ENCODE data around the gene WNT8B. TPM values are rescaled to one million over a fixed set of nuclear protein-coding genes. Genes with fewer than 3 reads are reported as not detected.

WNT8B gene
- total and polyA plus RNA-seq, 2 of the 13 experiments (the other 11 are each of a cell fraction or from before 2014, with no cell fraction given): 0.07 to 0.20 TPM

DNA sequence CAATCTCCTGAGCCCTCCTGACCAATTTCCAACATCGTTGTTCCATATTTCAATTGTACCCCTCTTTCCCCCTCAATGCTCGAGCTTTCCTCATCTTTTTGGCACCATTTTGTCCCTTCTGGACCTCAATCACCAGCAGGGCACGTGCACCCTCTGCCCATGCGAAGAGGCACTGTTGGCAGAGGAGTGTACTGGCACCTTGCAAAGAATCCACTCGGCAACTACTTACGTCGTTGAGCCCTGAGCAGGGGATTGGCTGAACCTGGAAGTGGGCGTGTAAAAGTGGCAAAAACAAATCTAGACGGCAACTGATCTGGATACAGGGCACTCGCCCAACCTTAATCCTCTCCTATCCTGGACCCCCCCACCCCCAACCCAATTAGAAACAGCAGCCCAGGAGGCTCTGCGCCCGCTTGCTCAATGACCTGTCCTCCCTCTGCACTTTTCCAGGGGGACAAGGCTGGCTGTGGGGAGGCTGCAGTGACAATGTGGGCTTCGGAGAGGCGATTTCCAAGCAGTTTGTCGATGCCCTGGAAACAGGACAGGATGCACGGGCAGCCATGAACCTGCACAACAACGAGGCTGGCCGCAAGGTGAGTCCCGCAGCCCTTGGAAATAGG is 18.8 kb downstream of the WNT8B start (continued):
- TF ChIP-seq, protein P1, sequence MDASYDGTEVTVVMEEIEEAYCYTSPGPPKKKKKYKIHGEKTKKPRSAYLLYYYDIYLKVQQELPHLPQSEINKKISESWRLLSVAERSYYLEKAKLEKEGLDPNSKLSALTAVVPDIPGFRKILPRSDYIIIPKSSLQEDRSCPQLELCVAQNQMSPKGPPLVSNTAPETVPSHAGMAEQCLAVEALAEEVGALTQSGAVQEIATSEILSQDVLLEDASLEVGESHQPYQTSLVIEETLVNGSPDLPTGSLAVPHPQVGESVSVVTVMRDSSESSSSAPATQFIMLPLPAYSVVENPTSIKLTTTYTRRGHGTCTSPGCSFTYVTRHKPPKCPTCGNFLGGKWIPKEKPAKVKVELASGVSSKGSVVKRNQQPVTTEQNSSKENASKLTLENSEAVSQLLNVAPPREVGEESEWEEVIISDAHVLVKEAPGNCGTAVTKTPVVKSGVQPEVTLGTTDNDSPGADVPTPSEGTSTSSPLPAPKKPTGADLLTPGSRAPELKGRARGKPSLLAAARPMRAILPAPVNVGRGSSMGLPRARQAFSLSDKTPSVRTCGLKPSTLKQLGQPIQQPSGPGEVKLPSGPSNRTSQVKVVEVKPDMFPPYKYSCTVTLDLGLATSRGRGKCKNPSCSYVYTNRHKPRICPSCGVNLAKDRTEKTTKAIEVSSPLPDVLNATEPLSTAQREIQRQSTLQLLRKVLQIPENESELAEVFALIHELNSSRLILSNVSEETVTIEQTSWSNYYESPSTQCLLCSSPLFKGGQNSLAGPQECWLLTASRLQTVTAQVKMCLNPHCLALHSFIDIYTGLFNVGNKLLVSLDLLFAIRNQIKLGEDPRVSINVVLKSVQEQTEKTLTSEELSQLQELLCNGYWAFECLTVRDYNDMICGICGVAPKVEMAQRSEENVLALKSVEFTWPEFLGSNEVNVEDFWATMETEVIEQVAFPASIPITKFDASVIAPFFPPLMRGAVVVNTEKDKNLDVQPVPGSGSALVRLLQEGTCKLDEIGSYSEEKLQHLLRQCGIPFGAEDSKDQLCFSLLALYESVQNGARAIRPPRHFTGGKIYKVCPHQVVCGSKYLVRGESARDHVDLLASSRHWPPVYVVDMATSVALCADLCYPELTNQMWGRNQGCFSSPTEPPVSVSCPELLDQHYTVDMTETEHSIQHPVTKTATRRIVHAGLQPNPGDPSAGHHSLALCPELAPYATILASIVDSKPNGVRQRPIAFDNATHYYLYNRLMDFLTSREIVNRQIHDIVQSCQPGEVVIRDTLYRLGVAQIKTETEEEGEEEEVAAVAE (CRISPR knock-in tag; IDR thresholded peaks at IDR 0.05; ENCODE audit: borderline replicate concordance): no peak
- TF ChIP-seq ZNF451 (CRISPR knock-in tag; IDR thresholded peaks at IDR 0.05) (no peak), RARG (CRISPR knock-in tag; IDR thresholded peaks at IDR 0.05; ENCODE audit: low read depth) (no peak), KAT2B (IDR thresholded peaks at IDR 0.05; ENCODE audit: borderline replicate concordance, low read depth, low read length) (no peak), SKI (IDR thresholded peaks at IDR 0.05; ENCODE audit: partially characterized antibody) (no peak), ZSCAN21 (CRISPR knock-in tag; IDR thresholded peaks at IDR 0.05; ENCODE audit: borderline replicate concordance) (no peak), ZNF891 (CRISPR knock-in tag; IDR thresholded peaks at IDR 0.05) (no peak), RORA (CRISPR knock-in tag; IDR thresholded peaks at IDR 0.05) (no peak), HMGA1 (CRISPR knock-in tag; conservative IDR thresholded peaks at IDR 0.05) (no peak), MEIS1 (CRISPR knock-in tag; IDR thresholded peaks at IDR 0.05; ENCODE audit: borderline replicate concordance) (0 out of 2 replicates have a peak, but pooled peaks have one; percentile 2), ZNF235 (CRISPR knock-in tag; IDR thresholded peaks at IDR 0.05; ENCODE audit: borderline replicate concordance) (no peak), ZNF562 (CRISPR knock-in tag; IDR thresholded peaks at IDR 0.05; ENCODE audit: borderline replicate concordance) (no peak), NFYC (CRISPR knock-in tag; IDR thresholded peaks at IDR 0.05) (peak; percentile 89), ETV6 (CRISPR knock-in tag; conservative IDR thresholded peaks at IDR 0.05) (no peak)
- TF ChIP-seq, protein P2, sequence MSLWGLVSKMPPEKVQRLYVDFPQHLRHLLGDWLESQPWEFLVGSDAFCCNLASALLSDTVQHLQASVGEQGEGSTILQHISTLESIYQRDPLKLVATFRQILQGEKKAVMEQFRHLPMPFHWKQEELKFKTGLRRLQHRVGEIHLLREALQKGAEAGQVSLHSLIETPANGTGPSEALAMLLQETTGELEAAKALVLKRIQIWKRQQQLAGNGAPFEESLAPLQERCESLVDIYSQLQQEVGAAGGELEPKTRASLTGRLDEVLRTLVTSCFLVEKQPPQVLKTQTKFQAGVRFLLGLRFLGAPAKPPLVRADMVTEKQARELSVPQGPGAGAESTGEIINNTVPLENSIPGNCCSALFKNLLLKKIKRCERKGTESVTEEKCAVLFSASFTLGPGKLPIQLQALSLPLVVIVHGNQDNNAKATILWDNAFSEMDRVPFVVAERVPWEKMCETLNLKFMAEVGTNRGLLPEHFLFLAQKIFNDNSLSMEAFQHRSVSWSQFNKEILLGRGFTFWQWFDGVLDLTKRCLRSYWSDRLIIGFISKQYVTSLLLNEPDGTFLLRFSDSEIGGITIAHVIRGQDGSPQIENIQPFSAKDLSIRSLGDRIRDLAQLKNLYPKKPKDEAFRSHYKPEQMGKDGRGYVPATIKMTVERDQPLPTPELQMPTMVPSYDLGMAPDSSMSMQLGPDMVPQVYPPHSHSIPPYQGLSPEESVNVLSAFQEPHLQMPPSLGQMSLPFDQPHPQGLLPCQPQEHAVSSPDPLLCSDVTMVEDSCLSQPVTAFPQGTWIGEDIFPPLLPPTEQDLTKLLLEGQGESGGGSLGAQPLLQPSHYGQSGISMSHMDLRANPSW (CRISPR knock-in tag; IDR thresholded peaks at IDR 0.05; ENCODE audit: borderline replicate concordance): no peak
- TF ChIP-seq, protein P3, sequence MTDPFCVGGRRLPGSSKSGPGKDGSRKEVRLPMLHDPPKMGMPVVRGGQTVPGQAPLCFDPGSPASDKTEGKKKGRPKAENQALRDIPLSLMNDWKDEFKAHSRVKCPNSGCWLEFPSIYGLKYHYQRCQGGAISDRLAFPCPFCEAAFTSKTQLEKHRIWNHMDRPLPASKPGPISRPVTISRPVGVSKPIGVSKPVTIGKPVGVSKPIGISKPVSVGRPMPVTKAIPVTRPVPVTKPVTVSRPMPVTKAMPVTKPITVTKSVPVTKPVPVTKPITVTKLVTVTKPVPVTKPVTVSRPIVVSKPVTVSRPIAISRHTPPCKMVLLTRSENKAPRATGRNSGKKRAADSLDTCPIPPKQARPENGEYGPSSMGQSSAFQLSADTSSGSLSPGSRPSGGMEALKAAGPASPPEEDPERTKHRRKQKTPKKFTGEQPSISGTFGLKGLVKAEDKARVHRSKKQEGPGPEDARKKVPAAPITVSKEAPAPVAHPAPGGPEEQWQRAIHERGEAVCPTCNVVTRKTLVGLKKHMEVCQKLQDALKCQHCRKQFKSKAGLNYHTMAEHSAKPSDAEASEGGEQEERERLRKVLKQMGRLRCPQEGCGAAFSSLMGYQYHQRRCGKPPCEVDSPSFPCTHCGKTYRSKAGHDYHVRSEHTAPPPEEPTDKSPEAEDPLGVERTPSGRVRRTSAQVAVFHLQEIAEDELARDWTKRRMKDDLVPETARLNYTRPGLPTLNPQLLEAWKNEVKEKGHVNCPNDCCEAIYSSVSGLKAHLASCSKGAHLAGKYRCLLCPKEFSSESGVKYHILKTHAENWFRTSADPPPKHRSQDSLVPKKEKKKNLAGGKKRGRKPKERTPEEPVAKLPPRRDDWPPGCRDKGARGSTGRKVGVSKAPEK (CRISPR knock-in tag; IDR thresholded peaks at IDR 0.05; ENCODE audit: borderline replicate concordance): peak; percentile 21; the same call in 1 of the 2 replicates
- TF ChIP-seq, protein P4, sequence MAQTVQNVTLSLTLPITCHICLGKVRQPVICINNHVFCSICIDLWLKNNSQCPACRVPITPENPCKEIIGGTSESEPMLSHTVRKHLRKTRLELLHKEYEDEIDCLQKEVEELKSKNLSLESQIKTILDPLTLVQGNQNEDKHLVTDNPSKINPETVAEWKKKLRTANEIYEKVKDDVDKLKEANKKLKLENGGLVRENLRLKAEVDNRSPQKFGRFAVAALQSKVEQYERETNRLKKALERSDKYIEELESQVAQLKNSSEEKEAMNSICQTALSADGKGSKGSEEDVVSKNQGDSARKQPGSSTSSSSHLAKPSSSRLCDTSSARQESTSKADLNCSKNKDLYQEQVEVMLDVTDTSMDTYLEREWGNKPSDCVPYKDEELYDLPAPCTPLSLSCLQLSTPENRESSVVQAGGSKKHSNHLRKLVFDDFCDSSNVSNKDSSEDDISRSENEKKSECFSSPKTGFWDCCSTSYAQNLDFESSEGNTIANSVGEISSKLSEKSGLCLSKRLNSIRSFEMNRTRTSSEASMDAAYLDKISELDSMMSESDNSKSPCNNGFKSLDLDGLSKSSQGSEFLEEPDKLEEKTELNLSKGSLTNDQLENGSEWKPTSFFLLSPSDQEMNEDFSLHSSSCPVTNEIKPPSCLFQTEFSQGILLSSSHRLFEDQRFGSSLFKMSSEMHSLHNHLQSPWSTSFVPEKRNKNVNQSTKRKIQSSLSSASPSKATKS (CRISPR knock-in tag; IDR thresholded peaks at IDR 0.05): no peak

Data from HepG2 (cell line).